ENCODE results near the gene ARL3. TPM values are rescaled to one million over a fixed set of nuclear protein-coding genes. Genes with fewer than 3 reads are reported as not detected.

Gene ARL3
- polyA plus RNA-seq, 4 donors = 28.6 to 32.5 (median 31.0) TPM

GRCh38 chr10:102642736-102643335 is 71.4 kb downstream of the ARL3 start:
- no peak for DNase-seq (ENCODE audit: low read depth in 4 of 4, low spot score in 3 of 4)

- peak; percentile 89 to 97 (median 96) for DNase-seq (ENCODE audit: low read depth in 4 of 4, low spot score in 3 of 4)
These were observed 72.1 kb downstream of the ARL3 start for GRCh38 chr10:102641880-102642735.

- no peak for DNase-seq (ENCODE audit: low read depth in 4 of 4, low spot score in 3 of 4)
These were observed 72.8 kb downstream of the ARL3 start for GRCh38 chr10:102641402-102641801.

- no peak for DNase-seq (ENCODE audit: low read depth in 4 of 4, low spot score in 3 of 4)
These were observed 74.7 kb downstream of the ARL3 start for GRCh38 chr10:102639537-102639936.

GRCh38 chr10:102635377-102635776 is 78.8 kb downstream of the ARL3 start:
- DNase-seq (ENCODE audit: low read depth in 4 of 4, low spot score in 3 of 4) = no peak

- DNase-seq (ENCODE audit: low read depth in 4 of 4, low spot score in 3 of 4) = no peak
These were observed 79.5 kb downstream of the ARL3 start for GRCh38 chr10:102634686-102635085.

- DNase-seq (ENCODE audit: low read depth in 4 of 4, low spot score in 3 of 4) = no peak
These were observed 80.3 kb downstream of the ARL3 start for GRCh38 chr10:102633848-102634247.

- DNase-seq (ENCODE audit: low read depth in 4 of 4, low spot score in 3 of 4) = no peak
These were observed 80.9 kb downstream of the ARL3 start for GRCh38 chr10:102633287-102633686.

- DNase-seq (ENCODE audit: low read depth in 4 of 4, low spot score in 3 of 4) = no peak
These were observed 81.6 kb downstream of the ARL3 start for GRCh38 chr10:102632394-102633111.

GRCh38 chr10:102631525-102632393 is 82.4 kb downstream of the ARL3 start:
- no peak for DNase-seq (ENCODE audit: low read depth in 4 of 4, low spot score in 3 of 4)

GRCh38 chr10:102630663-102631062 is 83.5 kb downstream of the ARL3 start:
- DNase-seq (ENCODE audit: low read depth in 4 of 4, low spot score in 3 of 4) = no peak

- DNase-seq (ENCODE audit: low read depth in 4 of 4, low spot score in 3 of 4) = no peak
These were observed 84.3 kb downstream of the ARL3 start for GRCh38 chr10:102629661-102630614.

- DNase-seq (ENCODE audit: low read depth in 4 of 4, low spot score in 3 of 4) = no peak
These were observed 85.7 kb downstream of the ARL3 start for GRCh38 chr10:102628451-102628911.

- DNase-seq (ENCODE audit: low read depth in 4 of 4, low spot score in 3 of 4) = no peak
These were observed 86.4 kb downstream of the ARL3 start for GRCh38 chr10:102627736-102628293.

- DNase-seq (ENCODE audit: low read depth in 4 of 4, low spot score in 3 of 4) = no peak
These were observed 86.9 kb downstream of the ARL3 start for GRCh38 chr10:102627291-102627735.

GRCh38 chr10:102626026-102626685 is 88.0 kb downstream of the ARL3 start:
- DNase-seq (ENCODE audit: low read depth in 4 of 4, low spot score in 3 of 4) = no peak

- no peak for DNase-seq (ENCODE audit: low read depth in 4 of 4, low spot score in 3 of 4)
These were observed 89.2 kb downstream of the ARL3 start for GRCh38 chr10:102624751-102625645.

Measured in right renal pelvis (tissue), 4 donors.